Posterior cingulate gyrus (tissue), 11 donors: ENCODE measurements around the gene DHCR24.
"Not testable (repeated sequence)": the region's sequence is repeated elsewhere in the genome, so short reads cannot be mapped to it uniquely, and the experiment has no call there.

Source experiments
- DNase-seq, 10 donors: peaks; one replicate each; pipeline versions ENCODE4 v3.0.0 to v3.0.0-alpha.2; 2020 to 2021; ENCODE audit warnings: mixed read lengths in 3 of 10
- intact Hi-C: fragments of 100-400 bp; cut with DNase I; formaldehyde crosslinking; loops from one replicate; pipeline ENCODE4 v1.15.1; 2023

DHCR24 gene

GRCh38 chr1:54886724-54887664 is at the start of gene DHCR24:
Gene DHCR24, minus strand, starts transcription at chr1:54887195. Its CDS starts 76 bp downstream, at chr1:54887119.
- intact Hi-C loops = loop anchor here (10.0 kb wide), 2 partner anchors 58 to 122 kb away; partner anchors contain the start of gene PARS2
- peak; percentile 87 to 99 (median 94) for DNase-seq

GRCh38 chr1:54936791-54937190 is 49.8 kb upstream of the DHCR24 start:
- DNase-seq = no peak
- intact Hi-C loops = no loop called here

GRCh38 chr1:54934869-54935268 is 47.9 kb upstream of the DHCR24 start:
- intact Hi-C loops = no loop called here
- DNase-seq = no peak

GRCh38 chr1:54934081-54934480 is 47.1 kb upstream of the DHCR24 start:
- DNase-seq, intact Hi-C loops: not testable (repeated sequence)

GRCh38 chr1:54931275-54931840 is 44.4 kb upstream of the DHCR24 start:
- intact Hi-C loops = no loop called here
- no peak for DNase-seq

- intact Hi-C loops = no loop called here
These were observed 42.7 kb upstream of the DHCR24 start for GRCh38 chr1:54929700-54930099.

GRCh38 chr1:54928327-54928726 is 41.3 kb upstream of the DHCR24 start:
- no peak for DNase-seq
- intact Hi-C loops = no loop called here

More at GRCh38 chr1:54929700-54930099, 42.7 kb upstream of the DHCR24 start:
- no peak for DNase-seq

- intact Hi-C loops = no loop called here
- DNase-seq = no peak
These were observed 40.7 kb upstream of the DHCR24 start for GRCh38 chr1:54927472-54928240.

GRCh38 chr1:54926970-54927369 is 40.0 kb upstream of the DHCR24 start:
- no peak for DNase-seq
- intact Hi-C loops = no loop called here

- intact Hi-C loops = no loop called here
- DNase-seq = no peak
These were observed 36.0 kb upstream of the DHCR24 start for GRCh38 chr1:54922921-54923421.

- intact Hi-C loops = no loop called here
- DNase-seq = no peak
These were observed 35.2 kb upstream of the DHCR24 start for GRCh38 chr1:54922040-54922761.

- intact Hi-C loops = no loop called here
These were observed 32.7 kb upstream of the DHCR24 start for GRCh38 chr1:54919367-54920359.

GRCh38 chr1:54911076-54911475 is 24.1 kb upstream of the DHCR24 start:
- intact Hi-C loops = not testable (repeated sequence)

More at GRCh38 chr1:54919367-54920359, 32.7 kb upstream of the DHCR24 start:
- no peak for DNase-seq

GRCh38 chr1:54906586-54906985 is 19.6 kb upstream of the DHCR24 start:
- intact Hi-C loops = no loop called here
- no peak for DNase-seq

More at GRCh38 chr1:54911076-54911475, 24.1 kb upstream of the DHCR24 start:
- peak in 8 of 10 donors; percentile 22 to 96 (median 60) for DNase-seq

- no peak for DNase-seq
- intact Hi-C loops = no loop called here
These were observed 17.6 kb upstream of the DHCR24 start for GRCh38 chr1:54904476-54905048.

GRCh38 chr1:54894271-54894670 is 7.3 kb upstream of the DHCR24 start:
- no peak for DNase-seq
- intact Hi-C loops = no loop called here

- intact Hi-C loops = no loop called here
- no peak for DNase-seq
These were observed 5.6 kb upstream of the DHCR24 start for GRCh38 chr1:54892586-54892985.

GRCh38 chr1:54889132-54889725 is 2.2 kb upstream of the DHCR24 start:
- no peak for DNase-seq
- intact Hi-C loops = loop anchor here (10.0 kb wide), 2 partner anchors 56 to 124 kb away; partner anchors contain the start of gene PARS2
